Astrocyte of the spinal cord (primary cell): ENCODE measurements around the gene MYO16.

Experiments used
- DNase-seq: peaks from one replicate; pipeline ENCODE4 v3.0.0; 2011; ENCODE audit warnings: low read depth, low spot score
- H3K4me3 ChIP-seq: 2 replicates; pipeline ENCODE4 v1.5.1; 2011; ENCODE audit warnings: low read depth, mild to moderate bottlenecking, low read length, moderate library complexity
- in situ Hi-C: cut with HindIII; loops from 2 replicates; pipeline ENCODE4 v1.10.0; 2017; ENCODE audit warnings: low sequenced_read_pairs
- TF ChIP-seq, protein P1 (sequence below): IDR thresholded peaks from 2 replicates; pipeline ENCODE4 v1.5.1; 2012; ENCODE audit warnings: low read depth, mild to moderate bottlenecking, low read length, inconsistent platforms

MYO16 gene

DNA sequence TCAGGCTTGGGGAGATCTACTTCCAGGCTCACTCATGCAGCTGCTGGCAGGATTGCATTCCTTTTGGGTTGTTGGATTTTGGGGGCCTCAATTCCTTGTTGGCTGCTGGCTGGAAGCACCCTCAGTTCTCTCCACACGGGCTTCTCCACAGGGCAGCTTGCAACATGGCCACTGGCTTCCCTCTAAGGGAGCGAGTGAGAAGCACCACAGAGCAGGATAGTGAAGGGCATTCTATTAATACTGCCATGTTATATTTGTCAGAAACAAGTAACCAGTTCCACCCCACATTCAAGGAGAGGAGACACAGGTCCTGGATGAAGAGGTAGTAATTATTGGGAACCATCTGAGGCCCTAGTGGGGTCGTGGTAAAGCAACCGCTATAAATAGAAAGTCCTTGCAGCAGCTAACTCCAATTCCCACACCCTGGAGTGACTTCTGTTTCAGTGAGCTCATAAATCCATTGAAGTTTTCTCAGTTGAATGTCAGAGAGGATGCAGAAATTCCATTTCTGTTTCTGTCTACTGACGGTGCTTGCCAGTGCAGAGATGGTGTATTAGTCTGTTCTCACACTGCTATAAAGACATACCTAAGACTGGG, 598.0 kb downstream of the MYO16 start:
- no peak for DNase-seq
- TF ChIP-seq, protein P1, sequence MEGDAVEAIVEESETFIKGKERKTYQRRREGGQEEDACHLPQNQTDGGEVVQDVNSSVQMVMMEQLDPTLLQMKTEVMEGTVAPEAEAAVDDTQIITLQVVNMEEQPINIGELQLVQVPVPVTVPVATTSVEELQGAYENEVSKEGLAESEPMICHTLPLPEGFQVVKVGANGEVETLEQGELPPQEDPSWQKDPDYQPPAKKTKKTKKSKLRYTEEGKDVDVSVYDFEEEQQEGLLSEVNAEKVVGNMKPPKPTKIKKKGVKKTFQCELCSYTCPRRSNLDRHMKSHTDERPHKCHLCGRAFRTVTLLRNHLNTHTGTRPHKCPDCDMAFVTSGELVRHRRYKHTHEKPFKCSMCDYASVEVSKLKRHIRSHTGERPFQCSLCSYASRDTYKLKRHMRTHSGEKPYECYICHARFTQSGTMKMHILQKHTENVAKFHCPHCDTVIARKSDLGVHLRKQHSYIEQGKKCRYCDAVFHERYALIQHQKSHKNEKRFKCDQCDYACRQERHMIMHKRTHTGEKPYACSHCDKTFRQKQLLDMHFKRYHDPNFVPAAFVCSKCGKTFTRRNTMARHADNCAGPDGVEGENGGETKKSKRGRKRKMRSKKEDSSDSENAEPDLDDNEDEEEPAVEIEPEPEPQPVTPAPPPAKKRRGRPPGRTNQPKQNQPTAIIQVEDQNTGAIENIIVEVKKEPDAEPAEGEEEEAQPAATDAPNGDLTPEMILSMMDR = no peak
- no peak overlapping the region for H3K4me3 ChIP-seq
- in situ Hi-C loops = no loop called here

DNA sequence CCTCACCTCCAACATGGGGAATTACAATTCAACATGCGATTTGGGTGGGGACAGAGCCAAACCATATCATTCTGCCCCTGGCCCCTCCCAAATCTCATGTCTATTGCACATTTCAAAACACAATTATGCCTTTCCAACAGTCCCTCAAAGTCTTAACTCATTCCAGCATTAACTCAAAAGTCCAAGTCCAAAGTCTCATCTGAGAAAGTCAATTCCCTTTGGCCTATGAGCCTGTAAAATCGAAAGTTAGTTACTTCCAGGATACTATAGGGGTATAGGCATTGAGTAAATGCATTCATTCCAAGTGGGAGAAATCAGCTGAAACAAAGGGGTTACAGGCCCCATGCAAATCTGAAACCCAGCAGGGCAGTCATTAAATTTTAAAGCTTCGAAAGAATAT, 598.8 kb downstream of the MYO16 start:
- TF ChIP-seq, protein P1 = no peak
- no peak overlapping the region for H3K4me3 ChIP-seq
- DNase-seq = no peak
- in situ Hi-C loops = no loop called here

DNA sequence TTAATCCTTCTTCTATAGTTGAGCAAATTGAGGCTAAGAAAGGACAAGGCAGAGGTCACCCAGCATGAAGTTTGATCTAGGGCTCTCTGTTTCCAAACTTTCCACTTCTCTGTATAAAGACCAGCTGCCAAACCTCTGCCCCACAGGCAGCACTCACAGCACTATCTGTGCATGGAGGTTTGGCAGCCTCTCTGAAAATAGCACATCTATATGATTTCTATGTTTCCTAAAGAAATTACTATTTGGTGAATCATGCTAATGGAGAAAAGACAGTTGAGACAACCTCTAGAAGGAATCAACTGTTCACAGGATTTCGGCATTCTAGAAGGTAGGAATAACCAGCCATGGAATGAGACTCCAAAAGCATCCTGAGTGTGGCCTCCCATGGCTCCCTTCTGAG, 602.5 kb downstream of the MYO16 start:
- in situ Hi-C loops = no loop called here
- no peak overlapping the region for H3K4me3 ChIP-seq
- DNase-seq = no peak
- TF ChIP-seq, protein P1 = no peak

DNA sequence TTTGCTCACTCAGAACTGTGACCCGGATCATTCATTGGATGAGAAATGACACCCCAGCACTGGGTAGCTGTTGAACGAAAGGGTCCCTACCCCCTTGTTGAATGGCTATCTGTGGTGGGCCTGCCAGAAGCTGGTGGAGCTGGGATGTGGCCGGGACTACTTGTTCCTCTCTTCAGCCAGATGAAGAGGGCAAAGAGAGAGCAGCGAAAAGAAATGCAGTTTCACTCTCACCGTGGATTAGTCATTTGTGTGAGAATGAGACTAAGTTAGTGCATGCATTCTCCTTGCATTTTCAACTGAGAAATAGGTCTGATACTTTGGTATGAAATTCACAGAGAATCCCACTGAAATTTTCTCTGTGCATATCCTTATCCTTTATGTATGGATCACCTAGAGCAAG, 603.9 kb downstream of the MYO16 start:
- no peak for DNase-seq
- H3K4me3 ChIP-seq = no peak overlapping the region
- in situ Hi-C loops = no loop called here

DNA sequence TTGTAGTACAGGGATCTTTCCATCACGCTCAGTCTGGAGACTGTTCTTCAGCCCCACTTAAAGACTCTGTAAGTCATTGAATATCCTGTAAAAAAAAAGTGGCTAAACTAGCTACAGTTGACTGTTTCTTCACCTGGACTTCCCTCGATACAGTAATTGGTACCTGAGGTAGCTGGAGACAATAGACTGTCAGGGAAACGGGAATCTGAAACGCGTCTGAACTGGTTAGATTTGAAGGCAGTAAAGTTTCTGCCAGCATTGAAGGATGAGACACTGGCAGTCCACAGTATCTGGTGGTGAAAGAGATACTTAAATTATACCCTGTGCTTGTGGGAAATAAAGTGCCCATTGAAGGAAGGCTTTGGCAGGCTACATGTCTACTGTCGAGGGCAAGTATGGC, 606.5 kb downstream of the MYO16 start:
- DNase-seq = no peak
- TF ChIP-seq, protein P1 = no peak
- no peak overlapping the region for H3K4me3 ChIP-seq
- in situ Hi-C loops = no loop called here

More for the DNA sequence above, 603.9 kb downstream of the MYO16 start:
- TF ChIP-seq, protein P1 = no peak

DNA sequence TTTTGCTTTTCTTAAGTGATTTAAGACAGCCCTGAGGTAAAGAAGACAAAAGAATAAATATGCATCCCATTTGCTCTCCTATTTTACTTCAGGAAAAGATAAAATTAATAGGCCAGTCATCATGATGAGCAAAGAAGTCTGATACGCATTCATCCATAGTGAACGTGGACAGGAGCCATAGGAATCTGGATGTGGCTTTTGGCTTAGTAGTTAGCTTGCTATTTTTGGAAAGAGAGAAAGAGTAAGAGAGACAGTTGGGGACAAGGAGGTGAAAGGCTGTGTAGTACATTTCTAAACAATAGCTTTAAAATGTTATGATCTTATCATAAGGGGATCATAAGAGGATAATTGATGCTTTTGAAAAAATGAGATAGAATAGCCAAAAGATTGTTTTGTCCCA, 611.7 kb downstream of the MYO16 start:
- TF ChIP-seq, protein P1 = no peak
- DNase-seq = no peak
- in situ Hi-C loops = no loop called here
- no peak overlapping the region for H3K4me3 ChIP-seq
